ENCODE data around the gene SLC4A1. TPM values are rescaled to one million over a fixed set of nuclear protein-coding genes. Genes with fewer than 3 reads are reported as not detected.

SLC4A1 gene
- total and polyA plus RNA-seq, 2 of the 13 experiments (the other 11 are each of a cell fraction or from before 2014, with no cell fraction given) = not detected

- Histone ChIP-seq H3K4me1 (ENCODE audit: insufficient read depth, low read length) (peaks cover 48% of the 10 kb centered on the region), H4K20me1 (ENCODE audit: insufficient read depth, low read length) (no peaks in the 10 kb centered on the region), H3K36me3 (replicated peaks in 1 of 2; ENCODE audit: control insufficient read depth in 1 of 2, insufficient read depth in 2 of 2, low read length in 2 of 2) (no peaks in the 10 kb centered on the region), H3K9me3 (ENCODE audit: low read length) (no peaks in the 10 kb centered on the region), H3K4me3 (replicated peaks in 1 of 3; ENCODE audit: insufficient read depth in 1 of 3, low read depth in 2 of 3, low read length in 3 of 3) (peak overlapping the region; percentile 23 to 68 (median 38); a peak in 4 of 6 replicates), H3K79me2 (ENCODE audit: insufficient read depth, low read length) (no peaks in the 10 kb centered on the region), H3K4me2 (ENCODE audit: low read depth, low read length) (no peak overlapping the region; the same call in none of the 2 replicates), H3K27ac (ENCODE audit: extremely low read length, insufficient read depth, low read length) (no peak overlapping the region), H3K9ac (ENCODE audit: insufficient read depth, low read depth, low read length) (no peak overlapping the region), H2AFZ (ENCODE audit: low read length) (no peak overlapping the region), H3K27me3 (ENCODE audit: control insufficient read depth in 1 of 2, insufficient read depth in 2 of 2, low read length in 2 of 2) (peaks cover 1 to 28% of the 10 kb centered on the region in 2 experiments; a peak in 4 of 5 replicates)
- intact Hi-C loops (cut with micrococcal nuclease; ENCODE audit: unreplicated experiment) = no loop called here
- CTCF ChIA-PET (ENCODE audit: low intra/inter-chr PET ratio, low total read pairs) = no interaction called here
- BruUV-seq (replicated peaks) = no TSS peak
- FAIRE-seq = no peak
- TF ChIP-seq ZBTB7B (CRISPR knock-in tag; IDR thresholded peaks at IDR 0.05) (no peak), ZNF430 (CRISPR knock-in tag; IDR thresholded peaks at IDR 0.05) (no peak), ZBTB38 (CRISPR knock-in tag; IDR thresholded peaks at IDR 0.05) (no peak), KLF9 (CRISPR knock-in tag; IDR thresholded peaks at IDR 0.05; ENCODE audit: low read depth) (no peak), ZFP37 (CRISPR knock-in tag; IDR thresholded peaks at IDR 0.05; ENCODE audit: borderline replicate concordance) (no peak), ZNF761 (CRISPR knock-in tag; conservative IDR thresholded peaks at IDR 0.05) (0 out of 2 replicates have a peak, but pooled peaks have one; percentile 5), ZNF546 (CRISPR knock-in tag; conservative IDR thresholded peaks at IDR 0.05) (0 out of 2 replicates have a peak, but pooled peaks have one; percentile 10), PPARG (CRISPR knock-in tag; conservative IDR thresholded peaks at IDR 0.05) (no peak), HIVEP1 (CRISPR knock-in tag; IDR thresholded peaks at IDR 0.05) (no peak), ZNF143 (CRISPR knock-in tag; IDR thresholded peaks at IDR 0.05) (no peak)
- TF ChIP-seq, protein P1, sequence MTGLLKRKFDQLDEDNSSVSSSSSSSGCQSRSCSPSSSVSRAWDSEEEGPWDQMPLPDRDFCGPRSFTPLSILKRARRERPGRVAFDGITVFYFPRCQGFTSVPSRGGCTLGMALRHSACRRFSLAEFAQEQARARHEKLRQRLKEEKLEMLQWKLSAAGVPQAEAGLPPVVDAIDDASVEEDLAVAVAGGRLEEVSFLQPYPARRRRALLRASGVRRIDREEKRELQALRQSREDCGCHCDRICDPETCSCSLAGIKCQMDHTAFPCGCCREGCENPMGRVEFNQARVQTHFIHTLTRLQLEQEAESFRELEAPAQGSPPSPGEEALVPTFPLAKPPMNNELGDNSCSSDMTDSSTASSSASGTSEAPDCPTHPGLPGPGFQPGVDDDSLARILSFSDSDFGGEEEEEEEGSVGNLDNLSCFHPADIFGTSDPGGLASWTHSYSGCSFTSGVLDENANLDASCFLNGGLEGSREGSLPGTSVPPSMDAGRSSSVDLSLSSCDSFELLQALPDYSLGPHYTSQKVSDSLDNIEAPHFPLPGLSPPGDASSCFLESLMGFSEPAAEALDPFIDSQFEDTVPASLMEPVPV (CRISPR knock-in tag; IDR thresholded peaks at IDR 0.05) = no peak
- TF ChIP-seq, protein P2, sequence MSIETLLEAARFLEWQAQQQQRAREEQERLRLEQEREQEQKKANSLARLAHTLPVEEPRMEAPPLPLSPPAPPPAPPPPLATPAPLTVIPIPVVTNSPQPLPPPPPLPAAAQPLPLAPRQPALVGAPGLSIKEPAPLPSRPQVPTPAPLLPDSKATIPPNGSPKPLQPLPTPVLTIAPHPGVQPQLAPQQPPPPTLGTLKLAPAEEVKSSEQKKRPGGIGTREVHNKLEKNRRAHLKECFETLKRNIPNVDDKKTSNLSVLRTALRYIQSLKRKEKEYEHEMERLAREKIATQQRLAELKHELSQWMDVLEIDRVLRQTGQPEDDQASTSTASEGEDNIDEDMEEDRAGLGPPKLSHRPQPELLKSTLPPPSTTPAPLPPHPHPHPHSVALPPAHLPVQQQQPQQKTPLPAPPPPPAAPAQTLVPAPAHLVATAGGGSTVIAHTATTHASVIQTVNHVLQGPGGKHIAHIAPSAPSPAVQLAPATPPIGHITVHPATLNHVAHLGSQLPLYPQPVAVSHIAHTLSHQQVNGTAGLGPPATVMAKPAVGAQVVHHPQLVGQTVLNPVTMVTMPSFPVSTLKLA (IDR thresholded peaks at IDR 0.05) = no peak
- TF ChIP-seq, protein P3, sequence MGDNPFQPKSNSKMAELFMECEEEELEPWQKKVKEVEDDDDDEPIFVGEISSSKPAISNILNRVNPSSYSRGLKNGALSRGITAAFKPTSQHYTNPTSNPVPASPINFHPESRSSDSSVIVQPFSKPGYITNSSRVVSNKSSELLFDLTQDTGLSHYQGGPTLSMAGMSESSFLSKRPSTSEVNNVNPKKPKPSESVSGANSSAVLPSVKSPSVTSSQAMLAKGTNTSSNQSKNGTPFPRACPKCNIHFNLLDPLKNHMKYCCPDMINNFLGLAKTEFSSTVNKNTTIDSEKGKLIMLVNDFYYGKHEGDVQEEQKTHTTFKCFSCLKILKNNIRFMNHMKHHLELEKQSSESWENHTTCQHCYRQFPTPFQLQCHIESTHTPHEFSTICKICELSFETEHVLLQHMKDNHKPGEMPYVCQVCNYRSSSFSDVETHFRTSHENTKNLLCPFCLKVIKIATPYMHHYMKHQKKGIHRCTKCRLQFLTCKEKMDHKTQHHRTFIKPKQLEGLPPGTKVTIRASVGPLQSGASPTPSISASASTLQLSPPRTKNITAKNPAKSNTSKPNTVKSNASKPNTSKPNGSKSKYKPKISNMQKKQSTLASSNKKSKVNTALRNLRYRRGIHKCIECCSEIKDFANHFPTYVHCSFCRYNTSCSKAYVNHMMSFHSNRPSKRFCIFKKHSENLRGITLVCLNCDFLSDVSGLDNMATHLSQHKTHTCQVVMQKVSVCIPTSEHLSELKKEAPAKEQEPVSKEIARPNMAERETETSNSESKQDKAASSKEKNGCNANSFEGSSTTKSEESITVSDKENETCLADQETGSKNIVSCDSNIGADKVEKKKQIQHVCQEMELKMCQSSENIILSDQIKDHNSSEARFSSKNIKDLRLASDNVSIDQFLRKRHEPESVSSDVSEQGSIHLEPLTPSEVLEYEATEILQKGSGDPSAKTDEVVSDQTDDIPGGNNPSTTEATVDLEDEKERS (CRISPR knock-in tag; IDR thresholded peaks at IDR 0.05) = no peak
- DNase-seq (ENCODE audit: low spot score) = no peak
- POLR2A ChIA-PET = interaction anchor here (0.7 to 1.2 kb wide), 5 partner anchors 10 to 110 kb away, joined by 3 to 6 read pairs (median 3); partner anchors contain the start of genes ATXN7L3 and GRN
- 36% methylated on average over 15 of the region's 15 CpGs for WGBS (ENCODE audit: low lambda C conversion rate)
- ATAC-seq = peak; percentile 2; the same call in 2 of the 3 replicates
- in situ Hi-C loops (cut with HindIII; ENCODE audit: extremely low pct_ligation_motif_present, low pct_unique_long_range_greater_than_20kb) = no loop called here
These were observed 40.9 kb upstream of the SLC4A1 start for GRCh38 chr17:44308865-44309264.
